CD4-positive, alpha-beta T cell (primary cell): ENCODE measurements around the gene DDC. TPM values are rescaled to one million over a fixed set of nuclear protein-coding genes. Genes with fewer than 3 reads are reported as not detected.

Source experiments
- ATAC-seq: fragments of 200-7000 bp; cut with Tn5 transposase; one replicate; pipeline ENCODE4 v1.10.0; 2022; ENCODE audit warnings: mild to moderate bottlenecking; ENCODE audit not compliant: poor library complexity
- CTCF ChIA-PET: fragments of 350-600 bp; sonication (Branson Sonifier 250); formaldehyde crosslinking; loops from one replicate; lab custom pipeline; 2021; ENCODE audit warnings: antibody characterized with exemption, inconsistent platforms; lab: Charles Lee
- POLR2A ChIA-PET: fragments of 350-600 bp; sonication (Branson Sonifier 250); formaldehyde crosslinking; loops from one replicate; lab custom pipeline; 2021; ENCODE audit warnings: antibody characterized with exemption, inconsistent platforms; lab: Charles Lee
- DNase-seq, 14 experiments: peaks; one replicate each; pipeline ENCODE4 v3.0.0-alpha.2; 2013 to 2020; ENCODE audit warnings: mixed read lengths in 2 of 14
- H3K27ac ChIP-seq, 2 donors: one replicate each; pipeline versions ENCODE4 v1.5.1 to v1.7.0; 2013; ENCODE audit warnings: low read length in 2 of 2, low read depth in 1 of 2, mild to moderate bottlenecking in 1 of 2
- H3K27me3 ChIP-seq, 2 experiments: 1 replicate in 1 of 2; 2 replicates in 1 of 2; pipeline versions ENCODE4 v1.6.1 to v1.7.0; 2013; ENCODE audit warnings: low read length in 2 of 2, control low read depth in 1 of 2, mild to moderate bottlenecking in 1 of 2, moderate library complexity in 1 of 2; ENCODE audit not compliant: insufficient read depth in 2 of 2, control insufficient read depth in 1 of 2
- H3K36me3 ChIP-seq: one replicate; pipeline ENCODE4 v1.6.1; 2013; ENCODE audit warnings: low read length, control low read depth; ENCODE audit not compliant: insufficient read depth
- H3K4me1 ChIP-seq: one replicate; pipeline ENCODE4 v1.6.1; 2013; ENCODE audit warnings: low read length, control low read depth; ENCODE audit not compliant: insufficient read depth
- H3K4me3 ChIP-seq: one replicate; pipeline ENCODE4 v1.5.1; 2013; ENCODE audit warnings: mild to moderate bottlenecking, low read length, moderate library complexity
- H3K9me3 ChIP-seq, 2 experiments: 1 replicate in 1 of 2; 2 replicates in 1 of 2; pipeline versions ENCODE4 v1.6.1 to v1.7.0; 2013; ENCODE audit warnings: low read length in 2 of 2, mild to moderate bottlenecking in 2 of 2, control low read depth in 1 of 2, moderate library complexity in 1 of 2; ENCODE audit not compliant: control insufficient read depth in 1 of 2, insufficient read depth in 1 of 2
- H3K27ac Mint-ChIP-seq: one replicate; pipeline ENCODE4 v1.8.0; 2020; ENCODE audit warnings: mixed read lengths
- H3K27me3 Mint-ChIP-seq: one replicate; pipeline ENCODE4 v1.8.0; 2021; ENCODE audit warnings: mixed read lengths
- H3K36me3 Mint-ChIP-seq: one replicate; pipeline ENCODE4 v1.8.0; 2021; ENCODE audit warnings: low read depth, mixed read lengths
- H3K4me1 Mint-ChIP-seq: one replicate; pipeline ENCODE4 v1.8.0; 2021; ENCODE audit warnings: low read depth, mixed read lengths
- H3K4me3 Mint-ChIP-seq: one replicate; pipeline ENCODE4 v1.8.0; 2020; ENCODE audit warnings: mild to moderate bottlenecking, mixed read lengths
- H3K9me3 Mint-ChIP-seq: one replicate; pipeline ENCODE4 v1.8.0; 2020; ENCODE audit warnings: mixed read lengths
- intact Hi-C, 2 experiments: fragments of 100-400 bp; cut with DNase I in 1 of 2; cut with micrococcal nuclease in 1 of 2; formaldehyde crosslinking; loops; one replicate each; pipeline versions ENCODE4 v1.15.1 to v1.9.0; 2023 to 2025; cut with DNase I, micrococcal nuclease
- total RNA-seq, 174 experiments: library from RNA in 2 of 174; stranded (reverse) in 2 of 174; gene quantifications; one replicate each; pipeline ENCODE4 v1.2.3 and lab custom pipeline; 2021 to 2026
- TF ChIP-seq, protein P1 (sequence below): fragments of 200-600 bp; IDR thresholded peaks from one replicate; pipeline ENCODE4 v1.8.0; 2022; ENCODE audit warnings: antibody characterized with exemption, mild to moderate bottlenecking

Gene DDC
- total RNA-seq, 2 experiments from 2014 or later = not detected

DNA sequence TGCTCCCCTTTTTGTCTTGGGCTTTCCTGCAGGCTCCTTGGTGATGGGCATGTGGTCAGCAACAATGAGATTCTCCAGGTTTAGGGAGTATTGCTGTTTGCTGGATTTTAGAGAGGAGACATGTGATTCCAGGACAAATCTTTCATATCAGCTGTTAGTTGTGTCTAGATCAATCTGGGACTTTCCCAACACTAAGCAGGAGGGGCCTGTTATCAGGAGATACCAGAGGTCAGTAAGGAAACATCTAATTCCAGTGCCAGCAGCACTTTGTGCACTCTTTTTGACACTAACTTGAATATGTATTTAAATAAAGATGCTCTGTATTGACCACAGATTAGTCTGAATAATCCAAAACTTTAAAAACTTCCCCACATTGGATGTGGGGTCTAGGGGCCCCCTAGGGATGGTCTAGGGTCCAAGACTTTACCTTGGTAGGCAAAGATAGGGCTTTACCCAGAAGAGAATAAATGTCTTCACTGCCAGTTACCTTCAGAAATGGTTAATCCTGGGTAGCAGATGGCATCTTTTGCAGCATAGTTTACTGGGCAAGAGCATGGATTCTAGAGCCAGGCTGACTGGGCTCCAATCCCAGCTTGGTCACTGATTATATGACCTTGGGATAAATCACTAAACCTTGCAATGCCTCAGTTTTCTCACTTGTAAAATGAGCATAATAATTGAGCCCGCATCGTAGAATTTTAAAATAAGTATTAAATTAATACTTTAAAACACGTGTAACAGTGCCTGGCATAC is 108.7 kb downstream of the DDC start:
- Mint-ChIP-seq H3K4me1 (no peaks in the 10 kb centered on the region), H3K9me3 (no peaks in the 10 kb centered on the region), H3K27me3 (no peaks in the 10 kb centered on the region), H3K36me3 (no peaks in the 10 kb centered on the region), H3K27ac (no peak overlapping the region), H3K4me3 (no peak overlapping the region)
- no peaks in the 10 kb centered on the region for H3K36me3 ChIP-seq
- intact Hi-C loops = no loop called here
- no peaks in the 10 kb centered on the region for H3K9me3 ChIP-seq
- no peaks in the 10 kb centered on the region for H3K4me1 ChIP-seq
- H3K27me3 ChIP-seq = no peaks in the 10 kb centered on the region
- DNase-seq (no peak), ATAC-seq (no peak)
- no peak overlapping the region for H3K27ac ChIP-seq
- CTCF ChIA-PET = no interaction called here
- no peak overlapping the region for H3K4me3 ChIP-seq
- POLR2A ChIA-PET = interaction anchor here (1.4 kb wide), 1 partner anchor 11 kb away, joined by 4 read pairs; no protein-coding TSS in a partner anchor
- TF ChIP-seq, protein P1, sequence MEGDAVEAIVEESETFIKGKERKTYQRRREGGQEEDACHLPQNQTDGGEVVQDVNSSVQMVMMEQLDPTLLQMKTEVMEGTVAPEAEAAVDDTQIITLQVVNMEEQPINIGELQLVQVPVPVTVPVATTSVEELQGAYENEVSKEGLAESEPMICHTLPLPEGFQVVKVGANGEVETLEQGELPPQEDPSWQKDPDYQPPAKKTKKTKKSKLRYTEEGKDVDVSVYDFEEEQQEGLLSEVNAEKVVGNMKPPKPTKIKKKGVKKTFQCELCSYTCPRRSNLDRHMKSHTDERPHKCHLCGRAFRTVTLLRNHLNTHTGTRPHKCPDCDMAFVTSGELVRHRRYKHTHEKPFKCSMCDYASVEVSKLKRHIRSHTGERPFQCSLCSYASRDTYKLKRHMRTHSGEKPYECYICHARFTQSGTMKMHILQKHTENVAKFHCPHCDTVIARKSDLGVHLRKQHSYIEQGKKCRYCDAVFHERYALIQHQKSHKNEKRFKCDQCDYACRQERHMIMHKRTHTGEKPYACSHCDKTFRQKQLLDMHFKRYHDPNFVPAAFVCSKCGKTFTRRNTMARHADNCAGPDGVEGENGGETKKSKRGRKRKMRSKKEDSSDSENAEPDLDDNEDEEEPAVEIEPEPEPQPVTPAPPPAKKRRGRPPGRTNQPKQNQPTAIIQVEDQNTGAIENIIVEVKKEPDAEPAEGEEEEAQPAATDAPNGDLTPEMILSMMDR = no peak

- intact Hi-C loops = no loop called here
- H3K27me3 ChIP-seq = no peaks in the 10 kb centered on the region
- Mint-ChIP-seq H3K4me3 (no peak overlapping the region), H3K27me3 (no peaks in the 10 kb centered on the region), H3K9me3 (no peaks in the 10 kb centered on the region), H3K36me3 (no peaks in the 10 kb centered on the region), H3K27ac (no peak overlapping the region), H3K4me1 (peaks cover 8% of the 10 kb centered on the region)
- ChIA-PET POLR2A (interaction anchor here (1.4 kb wide), 1 partner anchor 12 kb away, joined by 4 read pairs; no protein-coding TSS in a partner anchor), CTCF (interaction anchor here (1.4 kb wide), 1 partner anchor 13 kb away, joined by 4 read pairs; no protein-coding TSS in a partner anchor)
- H3K4me1 ChIP-seq = peaks cover 7% of the 10 kb centered on the region
- TF ChIP-seq, protein P1 = no peak
- H3K36me3 ChIP-seq = no peaks in the 10 kb centered on the region
- no peak overlapping the region for H3K4me3 ChIP-seq
- no peak overlapping the region for H3K27ac ChIP-seq
- DNase-seq = no peak
- ATAC-seq = no peak
- no peaks in the 10 kb centered on the region for H3K9me3 ChIP-seq
Measured at GRCh38 chr7:50455658-50456057, 109.5 kb downstream of the DDC start.

GRCh38 chr7:50454968-50455367 is 110.2 kb downstream of the DDC start:
- ChIA-PET POLR2A (interaction anchor here (1.4 kb wide), 1 partner anchor 13 kb away, joined by 4 read pairs; no protein-coding TSS in a partner anchor), CTCF (interaction anchor here (1.4 kb wide), 1 partner anchor 13 kb away, joined by 4 read pairs; no protein-coding TSS in a partner anchor)
- H3K27ac Mint-ChIP-seq = no peak overlapping the region
- no peaks in the 10 kb centered on the region for H3K9me3 Mint-ChIP-seq
- H3K4me1 Mint-ChIP-seq = peaks cover 14% of the 10 kb centered on the region
- no peak for ATAC-seq
- H3K9me3 ChIP-seq = no peaks in the 10 kb centered on the region
- H3K4me3 ChIP-seq = no peak overlapping the region
- H3K27me3 Mint-ChIP-seq = no peaks in the 10 kb centered on the region
- no peaks in the 10 kb centered on the region for H3K36me3 Mint-ChIP-seq
- no peaks in the 10 kb centered on the region for H3K36me3 ChIP-seq
- TF ChIP-seq, protein P1 = no peak
- intact Hi-C loops = no loop called here
- H3K4me3 Mint-ChIP-seq = no peak overlapping the region
- peaks cover 10% of the 10 kb centered on the region for H3K4me1 ChIP-seq
- no peak for DNase-seq
- H3K27ac ChIP-seq = no peak overlapping the region
- no peaks in the 10 kb centered on the region for H3K27me3 ChIP-seq
